ENCODE measurements around the gene SERPINA5. TPM values are rescaled to one million over a fixed set of nuclear protein-coding genes. Genes with fewer than 3 reads are reported as not detected.
A peak's percentile ranks its signal among the peaks of the same experiment; 100 is the strongest.

Gene SERPINA5
- total and polyA plus RNA-seq, 2 of the 13 experiments (the other 11 are each of a cell fraction or from before 2014, with no cell fraction given): 449 to 498 TPM

- TF ChIP-seq ARID4A (CRISPR knock-in tag; IDR thresholded peaks at IDR 0.05; ENCODE audit: borderline replicate concordance) (peak; percentile 38; the same call in 1 of the 2 replicates), ZNF589 (CRISPR knock-in tag; conservative IDR thresholded peaks at IDR 0.05) (no peak), EZH2 (conservative IDR thresholded peaks at IDR 0.05; ENCODE audit: low read depth, low read length) (no peak), KLF15 (CRISPR knock-in tag; IDR thresholded peaks at IDR 0.05; ENCODE audit: borderline replicate concordance) (no peak), ZC3H4 (CRISPR knock-in tag; IDR thresholded peaks at IDR 0.05; ENCODE audit: borderline replicate concordance) (no peak), ELK4 (CRISPR knock-in tag; IDR thresholded peaks at IDR 0.05; ENCODE audit: borderline replicate concordance) (no peak), ATF6 (CRISPR knock-in tag; conservative IDR thresholded peaks at IDR 0.05) (no peak), ZBTB39 (CRISPR knock-in tag; IDR thresholded peaks at IDR 0.05) (no peak), NFE2 (CRISPR knock-in tag; IDR thresholded peaks at IDR 0.05) (no peak), PRPF4 (IDR thresholded peaks at IDR 0.05; ENCODE audit: low read depth, low read length, poor library complexity, severe bottlenecking) (no peak), BRCA1 (CRISPR knock-in tag; IDR thresholded peaks at IDR 0.05) (no peak), PHF20 (CRISPR knock-in tag; IDR thresholded peaks at IDR 0.05) (0 out of 2 replicates have a peak, but pooled peaks have one; percentile 14), HNRNPH1 (optimal IDR thresholded peaks at IDR 0.05; ENCODE audit: low read depth, low read length) (no peak), KDM2A (CRISPR knock-in tag; IDR thresholded peaks at IDR 0.05; ENCODE audit: borderline replicate concordance, low read depth) (no peak), FOXJ3 (CRISPR knock-in tag; IDR thresholded peaks at IDR 0.05; ENCODE audit: borderline replicate concordance) (peak; percentile 85; the same call in 1 of the 2 replicates), SMC3 (IDR thresholded peaks at IDR 0.05; ENCODE audit: low read length) (no peak; the same call in 1 of the 2 replicates), ZKSCAN5 (CRISPR knock-in tag; IDR thresholded peaks at IDR 0.05) (peak; percentile 69; the same call in 1 of the 2 replicates), GLMP (CRISPR knock-in tag; IDR thresholded peaks at IDR 0.05; ENCODE audit: borderline replicate concordance) (no peak)
These were observed 8.5 kb upstream of the SERPINA5 start (continued) for GRCh38 chr14:94572637-94573303.
